ENCODE data around the gene ZNF566. TPM values are rescaled to one million over a fixed set of nuclear protein-coding genes. Genes with fewer than 3 reads are reported as not detected.

The ZNF566 gene
- total and polyA plus RNA-seq, 2 of the 4 experiments (the other 2 are of a cell fraction) = 3.0 to 4.8 TPM

- 0 out of 2 replicates have a peak within 1 kb of the TSS, but pooled peaks have one; percentile 36 for H2AK5ac ChIP-seq (ENCODE audit: low read depth, low read length)
- H2BK20ac ChIP-seq (ENCODE audit: low read depth, low read length) = no peak within 1 kb of the TSS
- peak within 1 kb of the TSS; percentile 89 to 98 for H4K8ac ChIP-seq (ENCODE audit: low read depth in 2 of 2, low read length in 2 of 2)
- H3K9me1 ChIP-seq (ENCODE audit: insufficient read depth, low read length) = no peaks in the 10 kb centered on the region
- peak within 1 kb of the TSS; percentile 41 for H3K56ac ChIP-seq (ENCODE audit: extremely low read depth, insufficient read depth, low read length)
- H3K4me2 ChIP-seq (ENCODE audit: low read depth, low read length) = peak within 1 kb of the TSS; percentile 78
- H3K27ac ChIP-seq (ENCODE audit: insufficient read depth, low read length) = peak within 1 kb of the TSS; percentile 81
- in situ Hi-C loops (cut with MboI; ENCODE audit: low sequenced_read_pairs) (no loop called here), dilution Hi-C loops (cut with HindIII; ENCODE audit: low sequenced_read_pairs, unreplicated experiment) (no loop called here), intact Hi-C loops (cut with micrococcal nuclease) (loop anchor here (5.0 kb wide), 1 partner anchor 41 kb away; the partner anchor contains the start of gene ZFP14)
- H4K5ac ChIP-seq (ENCODE audit: low read depth, low read length) = peak within 1 kb of the TSS; percentile 73
- peak within 1 kb of the TSS; percentile 28 for H3K23ac ChIP-seq (ENCODE audit: low read depth, low read length)
- peak within 1 kb of the TSS; percentile 67 for H3K14ac ChIP-seq (replicated peaks; ENCODE audit: low read depth, low read length)
- H2AK9ac ChIP-seq (replicated peaks; ENCODE audit: low read depth, low read length, poor library complexity) = peak within 1 kb of the TSS; percentile 60
- no peaks in the 10 kb centered on the region; the same call in 1 of the 2 replicates for H3K36me3 ChIP-seq (ENCODE audit: control insufficient read depth, insufficient read depth, low read length)
- peak within 1 kb of the TSS; percentile 99 for H2AFZ ChIP-seq (replicated peaks; ENCODE audit: low read length, poor library complexity)
- ATAC-seq (ENCODE audit: low read depth) (peak; percentile 92), DNase-seq (peak; percentile 68)
- H3K79me1 ChIP-seq (ENCODE audit: low read depth in 1 of 2, low read length in 2 of 2) = peaks cover 5 to 11% of the 10 kb centered on the region in 2 experiments
- peak within 1 kb of the TSS; percentile 65 for H3K18ac ChIP-seq (ENCODE audit: low read depth, low read length)
- H2BK15ac ChIP-seq (ENCODE audit: low read depth, low read length) = no peak within 1 kb of the TSS
- peak within 1 kb of the TSS; percentile 30; the same call in 1 of the 2 replicates for H2BK120ac ChIP-seq (ENCODE audit: low read depth, low read length)
- peak within 1 kb of the TSS; percentile 79 for H2BK5ac ChIP-seq (ENCODE audit: low read depth, low read length, poor library complexity, severe bottlenecking)
- no peaks in the 10 kb centered on the region for H4K20me1 ChIP-seq (ENCODE audit: insufficient read depth, low read length)
- H3K9ac ChIP-seq (ENCODE audit: low read depth, low read length) = peak within 1 kb of the TSS; percentile 80
- peaks cover 5% of the 10 kb centered on the region; the same call in 1 of the 2 replicates for H3K4me1 ChIP-seq (ENCODE audit: control insufficient read depth, insufficient read depth, low read length)
- TF ChIP-seq NFE2L2 (IDR thresholded peaks at IDR 0.05; ENCODE audit: low read depth, low read length) (no peak), RAD21 (IDR thresholded peaks at IDR 0.05; ENCODE audit: low read length) (no peak), ELK1 (IDR thresholded peaks at IDR 0.05; ENCODE audit: borderline replicate concordance, low read depth, low read length) (no peak), MAZ (IDR thresholded peaks at IDR 0.05; ENCODE audit: borderline replicate concordance, low read depth, low read length) (peak; percentile 30; the same call in 1 of the 2 replicates), BHLHE40 (IDR thresholded peaks at IDR 0.05; ENCODE audit: low read depth, low read length) (no peak), CTCF (conservative IDR thresholded peaks at IDR 0.05; ENCODE audit: low read depth, low read length) (no peak), FOS (IDR thresholded peaks at IDR 0.05; ENCODE audit: low read depth, low read length) (no peak), MAFK (IDR thresholded peaks at IDR 0.05; ENCODE audit: low read depth, low read length) (no peak)
- BruUV-seq (replicated peaks) = no TSS peak
- peaks cover 5% of the 10 kb centered on the region for H3K9me3 ChIP-seq (ENCODE audit: control insufficient read depth, insufficient read depth, low read length)
- 1% methylated on average over 51 of the region's 70 CpGs; no CpG with 5 or more reads in 1 of the 2 experiments for WGBS, 2 experiments (ENCODE audit: extremely low coverage in 2 of 2, insufficient read length in 1 of 2)
- peak within 1 kb of the TSS; percentile 84 for H4K91ac ChIP-seq (ENCODE audit: insufficient read depth, low read depth, low read length)
- no peaks in the 10 kb centered on the region for H3K27me3 ChIP-seq (ENCODE audit: control insufficient read depth, insufficient read depth, low read length)
- CTCF ChIA-PET = no interaction called here
- H3K4ac ChIP-seq (ENCODE audit: low read depth, low read length) = peak within 1 kb of the TSS; percentile 67
- POLR2A ChIA-PET (ENCODE audit: unreplicated experiment) = no interaction called here
- H3K4me3 ChIP-seq (ENCODE audit: insufficient read depth, low read depth, low read length) = peak within 1 kb of the TSS; percentile 66
These were observed 70.9 kb downstream of the ZNF566 start, which contains the start of gene ZFP82 for GRCh38 chr19:36418287-36419001. Gene ZFP82, minus strand, starts transcription at chr19:36418644. Its CDS starts 8,855 bp downstream, at chr19:36409789.

Data from IMR-90 (cell line).